HG03460 (cell line): ENCODE results near the gene DNAJC17.

Source experiments
- ATAC-seq: cut with Tn5 transposase; IDR thresholded peaks from one replicate; pipeline ENCODE4 v1.9.1; 2021; ENCODE audit not compliant: unreplicated experiment

The DNAJC17 gene

GRCh38 chr15:40743921-40744814 lies 63.1 kb downstream of the DNAJC17 start:
- no peak for ATAC-seq

GRCh38 chr15:40743485-40743901 lies 63.8 kb downstream of the DNAJC17 start:
- ATAC-seq, result no peak

- no peak for ATAC-seq
These were observed 67.4 kb downstream of the DNAJC17 start for GRCh38 chr15:40739854-40740253.

GRCh38 chr15:40739047-40739446 lies 68.2 kb downstream of the DNAJC17 start:
- ATAC-seq, result no peak

GRCh38 chr15:40737048-40737447 lies 70.2 kb downstream of the DNAJC17 start:
- no peak for ATAC-seq

GRCh38 chr15:40736575-40736974 lies 70.7 kb downstream of the DNAJC17 start:
- no peak for ATAC-seq

- no peak for ATAC-seq
These were observed 76.2 kb downstream of the DNAJC17 start for GRCh38 chr15:40731034-40731433.

- ATAC-seq, result no peak
These were observed 83.4 kb downstream of the DNAJC17 start for GRCh38 chr15:40723919-40724318.

- no peak for ATAC-seq
These were observed 84.3 kb downstream of the DNAJC17 start for GRCh38 chr15:40722934-40723333.

- no peak for ATAC-seq
These were observed 84.9 kb downstream of the DNAJC17 start for GRCh38 chr15:40722354-40722753.

- no peak for ATAC-seq
These were observed 85.6 kb downstream of the DNAJC17 start for GRCh38 chr15:40721701-40722100.

GRCh38 chr15:40716165-40716564 lies 91.1 kb downstream of the DNAJC17 start:
- ATAC-seq, result no peak
